GM12878 (cell line): ENCODE measurements around the gene CHAMP1. TPM values are rescaled to one million over a fixed set of nuclear protein-coding genes. Genes with fewer than 3 reads are reported as not detected.
A peak's percentile ranks its signal among the peaks of the same experiment; 100 is the strongest.

Experiments used
- CBX5 ChIP-seq: sonication (generic); IDR thresholded peaks from 2 replicates; pipeline ENCODE4 v1.6.1; 2016; ENCODE audit warnings: low read depth, moderate library complexity, mild to moderate bottlenecking, inconsistent platforms
- EED ChIP-seq: sonication (generic); IDR thresholded peaks from 2 replicates; pipeline ENCODE4 v1.6.1; 2016; ENCODE audit warnings: antibody characterized with exemption, low read depth
- HDAC6 ChIP-seq: fragments of 200-600 bp; sonication (generic); IDR thresholded peaks from one replicate; pipeline ENCODE4 v1.8.0; 2017; ENCODE audit warnings: antibody characterized with exemption; ENCODE audit not compliant: unreplicated experiment
- IKZF1 ChIP-seq: fragments of 450-650 bp; conservative IDR thresholded peaks from 2 replicates; pipeline ENCODE4 v1.6.1; 2017; ENCODE audit warnings: antibody characterized with exemption, mild to moderate bottlenecking
- MYB ChIP-seq: fragments of 150-350 bp; IDR thresholded peaks from 2 replicates; pipeline ENCODE4 v1.6.1; 2014; ENCODE audit warnings: mild to moderate bottlenecking, low read depth, low read length, borderline replicate concordance
- POLR2AphosphoS2 ChIP-seq: IDR thresholded peaks from 2 replicates; pipeline ENCODE4 v1.6.1; 2011; ENCODE audit warnings: low read depth, mild to moderate bottlenecking, low read length, improper control_type of control experiment, moderate library complexity
- RUNX3 ChIP-seq: IDR thresholded peaks from 2 replicates; pipeline ENCODE4 v1.6.1; 2012; ENCODE audit warnings: low read length, inconsistent platforms
- SIN3A ChIP-seq: IDR thresholded peaks from 2 replicates; pipeline ENCODE4 v1.6.1; 2012; ENCODE audit warnings: low read depth, low read length, improper control_type of control experiment
- SPI1 ChIP-seq: IDR thresholded peaks from 2 replicates; pipeline ENCODE4 v1.6.1; 2011; ENCODE audit warnings: low read depth, mild to moderate bottlenecking, low read length, moderate library complexity, borderline replicate concordance; ENCODE audit not compliant: insufficient read depth
- ZNF217 ChIP-seq: fragments of 450-650 bp; IDR thresholded peaks from 2 replicates; pipeline ENCODE4 v1.6.1; 2017; ENCODE audit warnings: antibody characterized with exemption, mild to moderate bottlenecking
- polyA plus RNA-seq, 11 experiments: library from polyadenylated mRNA; depleted of rRNA in 4 of 11; unstranded in 6 of 11; stranded (reverse) in 5 of 11; fragments of >200 nt; fragmentation: Nextera tagmentation in 4 of 11; fragmentation: Illumina TruSeq in 1 of 11; extraction: Ambion mirVana in 4 of 11; extraction: Trizol in 1 of 11; gene quantifications; 1 replicate in 1 of 11; 2 replicates in 10 of 11; pipeline versions ENCODE4 v1.2.1 to v1.2.3, GENCODE V29; 2011 to 2016; ENCODE audit warnings: inconsistent platforms in 2 of 11, missing spikeins in 2 of 11, low read depth in 1 of 11
- total RNA-seq, 4 experiments: library from RNA; depleted of rRNA in 3 of 4; stranded (reverse); fragments of >200 nt in 3 of 4; fragmentation: Illumina TruSeq in 1 of 4; extraction: Trizol in 1 of 4; gene quantifications; 2 replicates each; pipeline versions ENCODE4 v1.2.1 to v1.2.3, GENCODE V29; 2013 to 2021
- TF ChIP-seq, protein P1 (sequence below): fragments of 450-650 bp; IDR thresholded peaks from 2 replicates; pipeline ENCODE4 v1.6.1; 2017; ENCODE audit warnings: borderline replicate concordance
- TF ChIP-seq, protein P2 (sequence below): fragments of 450-650 bp; IDR thresholded peaks from 2 replicates; pipeline ENCODE4 v1.6.1; 2018; ENCODE audit warnings: mild to moderate bottlenecking, low read depth, moderate library complexity; ENCODE audit not compliant: partially characterized antibody
- TF ChIP-seq, protein P3 (sequence below): fragments of 450-650 bp; IDR thresholded peaks from 2 replicates; pipeline ENCODE4 v1.6.1; 2017; ENCODE audit warnings: mild to moderate bottlenecking
- TF ChIP-seq, protein P4 (sequence below): fragments of 450-650 bp; formaldehyde crosslinking; IDR thresholded peaks from 2 replicates; pipeline ENCODE4 v1.4.0; 2022; ENCODE audit warnings: mild to moderate bottlenecking, moderate library complexity
- TF ChIP-seq, protein P5 (sequence below): fragments of 450-650 bp; IDR thresholded peaks from 2 replicates; pipeline ENCODE4 v1.6.1; 2016; ENCODE audit warnings: mild to moderate bottlenecking, moderate library complexity, borderline replicate concordance

The CHAMP1 gene
- total and polyA plus RNA-seq, 10 of the 15 experiments (the other 5 are each of a cell fraction or from before 2014, with no cell fraction given), result 1.1 to 54.8 (median 23.9) TPM

DNA sequence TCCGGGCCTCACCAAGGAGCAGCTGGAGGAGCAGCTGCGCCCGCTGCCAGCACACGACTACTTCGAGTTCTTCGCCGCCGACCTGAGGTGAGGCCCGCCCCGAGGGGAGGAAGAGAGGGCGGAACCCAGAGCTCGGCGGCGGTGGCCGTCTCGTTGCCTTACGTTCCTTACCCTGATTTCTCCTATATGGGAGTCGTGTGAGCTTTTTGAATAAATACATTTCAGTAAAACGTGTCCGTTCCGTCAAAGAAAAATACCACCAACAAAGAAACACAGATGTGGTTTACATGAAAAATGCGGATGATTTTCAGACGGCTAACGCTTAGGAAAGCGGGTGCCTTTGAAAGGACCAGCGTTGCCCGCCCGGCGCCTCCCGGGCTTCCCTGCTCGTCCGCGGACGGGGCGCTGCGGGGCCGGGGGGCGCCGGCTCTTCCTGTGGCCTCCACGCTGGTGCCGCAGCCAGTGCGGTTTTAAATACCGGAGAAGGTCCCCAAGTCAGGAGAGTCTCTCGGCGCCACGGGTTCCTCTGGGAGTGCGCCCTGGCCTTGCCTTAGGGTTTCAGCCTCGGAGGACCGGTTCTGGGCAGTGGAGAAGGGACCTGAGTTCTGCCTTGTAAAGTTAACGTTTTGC, 32.1 kb upstream of the CHAMP1 start (continued):
- TF ChIP-seq, protein P1, sequence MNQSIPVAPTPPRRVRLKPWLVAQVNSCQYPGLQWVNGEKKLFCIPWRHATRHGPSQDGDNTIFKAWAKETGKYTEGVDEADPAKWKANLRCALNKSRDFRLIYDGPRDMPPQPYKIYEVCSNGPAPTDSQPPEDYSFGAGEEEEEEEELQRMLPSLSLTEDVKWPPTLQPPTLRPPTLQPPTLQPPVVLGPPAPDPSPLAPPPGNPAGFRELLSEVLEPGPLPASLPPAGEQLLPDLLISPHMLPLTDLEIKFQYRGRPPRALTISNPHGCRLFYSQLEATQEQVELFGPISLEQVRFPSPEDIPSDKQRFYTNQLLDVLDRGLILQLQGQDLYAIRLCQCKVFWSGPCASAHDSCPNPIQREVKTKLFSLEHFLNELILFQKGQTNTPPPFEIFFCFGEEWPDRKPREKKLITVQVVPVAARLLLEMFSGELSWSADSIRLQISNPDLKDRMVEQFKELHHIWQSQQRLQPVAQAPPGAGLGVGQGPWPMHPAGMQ, result peak; percentile 77; the same call in 1 of the 2 replicates
- TF ChIP-seq SPI1 (no peak), CBX5 (no peak), ZNF217 (no peak), MYB (0 out of 2 replicates have a peak, but pooled peaks have one; percentile 42), EED (0 out of 2 replicates have a peak, but pooled peaks have one; percentile 12), POLR2AphosphoS2 (peak; percentile 17; the same call in 1 of the 2 replicates), HDAC6 (no peak), SIN3A (no peak), RUNX3 (peak; percentile 49), IKZF1 (peak; percentile 34)
- TF ChIP-seq, protein P2, sequence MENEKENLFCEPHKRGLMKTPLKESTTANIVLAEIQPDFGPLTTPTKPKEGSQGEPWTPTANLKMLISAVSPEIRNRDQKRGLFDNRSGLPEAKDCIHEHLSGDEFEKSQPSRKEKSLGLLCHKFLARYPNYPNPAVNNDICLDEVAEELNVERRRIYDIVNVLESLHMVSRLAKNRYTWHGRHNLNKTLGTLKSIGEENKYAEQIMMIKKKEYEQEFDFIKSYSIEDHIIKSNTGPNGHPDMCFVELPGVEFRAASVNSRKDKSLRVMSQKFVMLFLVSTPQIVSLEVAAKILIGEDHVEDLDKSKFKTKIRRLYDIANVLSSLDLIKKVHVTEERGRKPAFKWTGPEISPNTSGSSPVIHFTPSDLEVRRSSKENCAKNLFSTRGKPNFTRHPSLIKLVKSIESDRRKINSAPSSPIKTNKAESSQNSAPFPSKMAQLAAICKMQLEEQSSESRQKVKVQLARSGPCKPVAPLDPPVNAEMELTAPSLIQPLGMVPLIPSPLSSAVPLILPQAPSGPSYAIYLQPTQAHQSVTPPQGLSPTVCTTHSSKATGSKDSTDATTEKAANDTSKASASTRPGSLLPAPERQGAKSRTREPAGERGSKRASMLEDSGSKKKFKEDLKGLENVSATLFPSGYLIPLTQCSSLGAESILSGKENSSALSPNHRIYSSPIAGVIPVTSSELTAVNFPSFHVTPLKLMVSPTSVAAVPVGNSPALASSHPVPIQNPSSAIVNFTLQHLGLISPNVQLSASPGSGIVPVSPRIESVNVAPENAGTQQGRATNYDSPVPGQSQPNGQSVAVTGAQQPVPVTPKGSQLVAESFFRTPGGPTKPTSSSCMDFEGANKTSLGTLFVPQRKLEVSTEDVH, result no peak
- TF ChIP-seq, protein P3, sequence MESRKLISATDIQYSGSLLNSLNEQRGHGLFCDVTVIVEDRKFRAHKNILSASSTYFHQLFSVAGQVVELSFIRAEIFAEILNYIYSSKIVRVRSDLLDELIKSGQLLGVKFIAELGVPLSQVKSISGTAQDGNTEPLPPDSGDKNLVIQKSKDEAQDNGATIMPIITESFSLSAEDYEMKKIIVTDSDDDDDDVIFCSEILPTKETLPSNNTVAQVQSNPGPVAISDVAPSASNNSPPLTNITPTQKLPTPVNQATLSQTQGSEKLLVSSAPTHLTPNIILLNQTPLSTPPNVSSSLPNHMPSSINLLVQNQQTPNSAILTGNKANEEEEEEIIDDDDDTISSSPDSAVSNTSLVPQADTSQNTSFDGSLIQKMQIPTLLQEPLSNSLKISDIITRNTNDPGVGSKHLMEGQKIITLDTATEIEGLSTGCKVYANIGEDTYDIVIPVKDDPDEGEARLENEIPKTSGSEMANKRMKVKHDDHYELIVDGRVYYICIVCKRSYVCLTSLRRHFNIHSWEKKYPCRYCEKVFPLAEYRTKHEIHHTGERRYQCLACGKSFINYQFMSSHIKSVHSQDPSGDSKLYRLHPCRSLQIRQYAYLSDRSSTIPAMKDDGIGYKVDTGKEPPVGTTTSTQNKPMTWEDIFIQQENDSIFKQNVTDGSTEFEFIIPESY, result no peak
- TF ChIP-seq, protein P4, sequence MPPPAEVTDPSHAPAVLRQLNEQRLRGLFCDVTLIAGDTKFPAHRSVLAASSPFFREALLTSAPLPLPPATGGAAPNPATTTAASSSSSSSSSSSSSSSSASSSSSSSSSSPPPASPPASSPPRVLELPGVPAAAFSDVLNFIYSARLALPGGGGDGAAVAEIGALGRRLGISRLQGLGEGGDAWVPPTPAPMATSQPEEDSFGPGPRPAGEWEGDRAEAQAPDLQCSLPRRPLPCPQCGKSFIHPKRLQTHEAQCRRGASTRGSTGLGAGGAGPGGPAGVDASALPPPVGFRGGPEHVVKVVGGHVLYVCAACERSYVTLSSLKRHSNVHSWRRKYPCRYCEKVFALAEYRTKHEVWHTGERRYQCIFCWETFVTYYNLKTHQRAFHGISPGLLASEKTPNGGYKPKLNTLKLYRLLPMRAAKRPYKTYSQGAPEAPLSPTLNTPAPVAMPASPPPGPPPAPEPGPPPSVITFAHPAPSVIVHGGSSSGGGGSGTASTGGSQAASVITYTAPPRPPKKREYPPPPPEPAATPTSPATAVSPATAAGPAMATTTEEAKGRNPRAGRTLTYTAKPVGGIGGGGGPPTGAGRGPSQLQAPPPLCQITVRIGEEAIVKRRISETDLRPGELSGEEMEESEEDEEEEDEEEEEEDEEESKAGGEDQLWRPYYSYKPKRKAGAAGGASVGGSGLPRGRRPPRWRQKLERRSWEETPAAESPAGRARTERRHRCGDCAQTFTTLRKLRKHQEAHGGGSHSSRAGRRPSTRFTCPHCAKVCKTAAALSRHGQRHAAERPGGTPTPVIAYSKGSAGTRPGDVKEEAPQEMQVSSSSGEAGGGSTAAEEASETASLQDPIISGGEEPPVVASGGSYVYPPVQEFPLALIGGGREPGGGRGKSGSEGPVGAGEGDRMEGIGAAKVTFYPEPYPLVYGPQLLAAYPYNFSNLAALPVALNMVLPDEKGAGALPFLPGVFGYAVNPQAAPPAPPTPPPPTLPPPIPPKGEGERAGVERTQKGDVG (CRISPR knock-in tag), result no peak
- TF ChIP-seq, protein P5, sequence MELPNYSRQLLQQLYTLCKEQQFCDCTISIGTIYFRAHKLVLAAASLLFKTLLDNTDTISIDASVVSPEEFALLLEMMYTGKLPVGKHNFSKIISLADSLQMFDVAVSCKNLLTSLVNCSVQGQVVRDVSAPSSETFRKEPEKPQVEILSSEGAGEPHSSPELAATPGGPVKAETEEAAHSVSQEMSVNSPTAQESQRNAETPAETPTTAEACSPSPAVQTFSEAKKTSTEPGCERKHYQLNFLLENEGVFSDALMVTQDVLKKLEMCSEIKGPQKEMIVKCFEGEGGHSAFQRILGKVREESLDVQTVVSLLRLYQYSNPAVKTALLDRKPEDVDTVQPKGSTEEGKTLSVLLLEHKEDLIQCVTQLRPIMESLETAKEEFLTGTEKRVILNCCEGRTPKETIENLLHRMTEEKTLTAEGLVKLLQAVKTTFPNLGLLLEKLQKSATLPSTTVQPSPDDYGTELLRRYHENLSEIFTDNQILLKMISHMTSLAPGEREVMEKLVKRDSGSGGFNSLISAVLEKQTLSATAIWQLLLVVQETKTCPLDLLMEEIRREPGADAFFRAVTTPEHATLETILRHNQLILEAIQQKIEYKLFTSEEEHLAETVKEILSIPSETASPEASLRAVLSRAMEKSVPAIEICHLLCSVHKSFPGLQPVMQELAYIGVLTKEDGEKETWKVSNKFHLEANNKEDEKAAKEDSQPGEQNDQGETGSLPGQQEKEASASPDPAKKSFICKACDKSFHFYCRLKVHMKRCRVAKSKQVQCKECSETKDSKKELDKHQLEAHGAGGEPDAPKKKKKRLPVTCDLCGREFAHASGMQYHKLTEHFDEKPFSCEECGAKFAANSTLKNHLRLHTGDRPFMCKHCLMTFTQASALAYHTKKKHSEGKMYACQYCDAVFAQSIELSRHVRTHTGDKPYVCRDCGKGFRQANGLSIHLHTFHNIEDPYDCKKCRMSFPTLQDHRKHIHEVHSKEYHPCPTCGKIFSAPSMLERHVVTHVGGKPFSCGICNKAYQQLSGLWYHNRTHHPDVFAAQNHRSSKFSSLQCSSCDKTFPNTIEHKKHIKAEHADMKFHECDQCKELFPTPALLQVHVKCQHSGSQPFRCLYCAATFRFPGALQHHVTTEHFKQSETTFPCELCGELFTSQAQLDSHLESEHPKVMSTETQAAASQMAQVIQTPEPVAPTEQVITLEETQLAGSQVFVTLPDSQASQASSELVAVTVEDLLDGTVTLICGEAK, result no peak; the same call in 1 of the 2 replicates
